Gastrocnemius medialis (tissue), 4 donors: ENCODE results near the gene IL24.
"Not testable (repeated sequence)": the region's sequence is repeated elsewhere in the genome, so short reads cannot be mapped to it uniquely, and the experiment has no call there.

Experiments used
- CTCF ChIP-seq, 5 experiments: fragments of 450-650 bp in 3 of 5; fragments of 200-600 bp in 2 of 5; sonication (generic) in 2 of 5; IDR thresholded peaks in 4 of 5; conservative IDR thresholded peaks in 1 of 5; 1 replicate in 4 of 5; 2 replicates in 1 of 5; pipeline ENCODE4 v1.5.1; 2016 to 2019; ENCODE audit warnings: antibody characterized with exemption in 5 of 5, mild to moderate bottlenecking in 3 of 5, moderate library complexity in 3 of 5
- POLR2A ChIP-seq, 2 donors: fragments of 450-650 bp; IDR thresholded peaks; one replicate each; pipeline ENCODE4 v1.6.1; 2017; ENCODE audit warnings: antibody characterized with exemption in 2 of 2, mild to moderate bottlenecking in 2 of 2, moderate library complexity in 2 of 2

- not testable (repeated sequence) for TF ChIP-seq CTCF (IDR thresholded peaks at IDR 0.05 in 4 of 5, conservative IDR thresholded peaks at IDR 0.05 in 1 of 5); POLR2A (IDR thresholded peaks at IDR 0.05)
Measured at GRCh38 chr1:206852662-206853061, 44.6 kb upstream of the IL24 start.
